ENCODE measurements around the gene EXOC4. TPM values are rescaled to one million over a fixed set of nuclear protein-coding genes. Genes with fewer than 3 reads are reported as not detected.

Gene EXOC4
- total RNA-seq, 3 donors from 2014 or later = 88.3 to 136 (median 99.6) TPM

DNA sequence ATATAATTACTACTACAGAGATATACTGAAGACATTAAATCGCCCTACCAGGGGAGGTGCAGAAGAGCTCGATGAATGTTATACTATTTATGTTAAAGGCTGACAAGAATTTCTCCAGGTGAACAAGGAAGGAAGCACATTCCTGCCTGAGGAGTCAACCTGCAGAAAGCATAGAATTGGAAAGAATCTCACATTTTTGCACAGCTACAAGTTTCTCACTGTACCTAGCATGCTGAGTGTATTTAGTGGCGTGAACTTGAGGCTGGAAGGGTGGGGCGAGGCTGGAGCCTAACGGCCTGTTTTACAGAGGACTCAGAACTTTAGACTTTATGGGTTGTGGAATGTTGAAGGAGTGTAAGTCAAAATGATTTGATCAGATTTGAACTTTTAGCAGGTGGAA, 500.6 kb downstream of the EXOC4 start:
- TF ChIP-seq POLR2A (IDR thresholded peaks at IDR 0.05) = no peak
- TF ChIP-seq POLR2AphosphoS5 (IDR thresholded peaks at IDR 0.05) = no peak
- TF ChIP-seq CTCF (IDR thresholded peaks at IDR 0.05) = no peak
- no peak overlapping the region for H3K27ac ChIP-seq
- H3K4me3 ChIP-seq = no peak overlapping the region
- no peaks in the 10 kb centered on the region for H3K36me3 ChIP-seq
- H3K9me3 ChIP-seq = no peaks in the 10 kb centered on the region
- H3K27me3 ChIP-seq = no peaks in the 10 kb centered on the region
- DNase-seq (ENCODE audit: low spot score in 2 of 2) = no peak
- intact Hi-C loops (cut with DNase I; ENCODE audit: low total_unique reads) = no loop called here
- H3K4me1 ChIP-seq = no peaks in the 10 kb centered on the region

DNA sequence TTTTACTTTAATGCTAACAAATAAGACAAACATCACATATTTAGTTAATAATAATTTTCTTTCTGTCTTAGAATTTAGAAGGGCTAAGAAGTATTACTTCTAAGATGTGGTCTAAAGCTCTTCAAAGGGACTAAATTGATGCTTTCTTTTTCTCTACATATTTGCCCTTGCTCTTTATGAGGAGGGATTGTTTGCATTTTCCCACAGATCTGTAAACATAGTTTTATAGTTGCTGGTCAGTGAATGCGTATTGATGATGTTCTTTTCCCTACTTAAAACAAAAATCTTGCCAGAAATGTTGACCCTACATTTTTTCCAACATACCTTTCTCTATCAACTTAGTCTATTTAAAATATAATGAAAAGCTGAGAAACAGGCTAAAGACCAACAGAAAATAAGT, 501.8 kb downstream of the EXOC4 start:
- Histone ChIP-seq H3K4me3 (no peak overlapping the region), H3K36me3 (no peaks in the 10 kb centered on the region), H3K4me1 (no peaks in the 10 kb centered on the region), H3K27me3 (no peaks in the 10 kb centered on the region), H3K27ac (no peak overlapping the region), H3K9me3 (no peaks in the 10 kb centered on the region)
- no peak for DNase-seq (ENCODE audit: low spot score in 2 of 2)
- intact Hi-C loops (cut with DNase I; ENCODE audit: low total_unique reads) = no loop called here
- no peak for TF ChIP-seq POLR2AphosphoS5 (IDR thresholded peaks at IDR 0.05)
- no peak for TF ChIP-seq CTCF (IDR thresholded peaks at IDR 0.05)
- TF ChIP-seq POLR2A (IDR thresholded peaks at IDR 0.05) = no peak

DNA sequence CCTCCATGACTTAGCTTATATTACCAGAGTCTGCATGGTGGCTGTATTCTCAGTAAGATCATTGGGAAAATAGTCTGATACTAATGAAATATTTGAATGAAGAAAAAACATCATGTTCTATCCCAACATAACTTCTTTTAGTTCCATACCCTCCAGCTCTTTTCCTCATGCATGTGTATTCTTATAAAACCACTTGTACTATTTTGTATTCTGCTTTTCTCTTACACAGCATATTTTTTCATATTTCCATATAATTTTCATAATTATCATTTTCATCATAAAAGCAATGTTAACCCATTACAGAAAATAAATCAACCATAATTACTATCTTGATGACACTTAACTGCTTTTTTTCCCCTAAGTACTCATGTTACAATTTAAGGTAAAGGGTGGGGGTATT, 503.0 kb downstream of the EXOC4 start:
- TF ChIP-seq POLR2AphosphoS5 (IDR thresholded peaks at IDR 0.05) (no peak), POLR2A (IDR thresholded peaks at IDR 0.05) (no peak), CTCF (IDR thresholded peaks at IDR 0.05) (no peak)
- no peaks in the 10 kb centered on the region for H3K27me3 ChIP-seq
- H3K36me3 ChIP-seq = no peaks in the 10 kb centered on the region
- no peak overlapping the region for H3K4me3 ChIP-seq
- intact Hi-C loops (cut with DNase I; ENCODE audit: low total_unique reads) = no loop called here
- H3K4me1 ChIP-seq = no peaks in the 10 kb centered on the region
- H3K27ac ChIP-seq = no peak overlapping the region
- no peaks in the 10 kb centered on the region for H3K9me3 ChIP-seq
- no peak for DNase-seq (ENCODE audit: low spot score in 2 of 2)

GRCh38 chr7:133761443-133761842, 508.6 kb downstream of the EXOC4 start:
- Histone ChIP-seq H3K27ac (no peak overlapping the region), H3K4me3 (no peak overlapping the region), H3K27me3 (no peaks in the 10 kb centered on the region), H3K4me1 (no peaks in the 10 kb centered on the region), H3K9me3 (no peaks in the 10 kb centered on the region), H3K36me3 (no peaks in the 10 kb centered on the region)
- intact Hi-C loops (cut with DNase I; ENCODE audit: low total_unique reads) = no loop called here
- no peak for DNase-seq (ENCODE audit: low spot score in 2 of 2)
- TF ChIP-seq POLR2AphosphoS5 (IDR thresholded peaks at IDR 0.05) (no peak), POLR2A (IDR thresholded peaks at IDR 0.05) (no peak), CTCF (IDR thresholded peaks at IDR 0.05) (no peak)

- Histone ChIP-seq H3K9me3 (no peaks in the 10 kb centered on the region), H3K27ac (no peak overlapping the region), H3K4me3 (no peak overlapping the region), H3K4me1 (no peaks in the 10 kb centered on the region), H3K27me3 (no peaks in the 10 kb centered on the region), H3K36me3 (no peaks in the 10 kb centered on the region)
- TF ChIP-seq POLR2AphosphoS5 (IDR thresholded peaks at IDR 0.05) (no peak), POLR2A (IDR thresholded peaks at IDR 0.05) (no peak), CTCF (IDR thresholded peaks at IDR 0.05) (no peak)
- no peak for DNase-seq (ENCODE audit: low spot score in 2 of 2)
- intact Hi-C loops (cut with DNase I; ENCODE audit: low total_unique reads) = no loop called here
Observed at GRCh38 chr7:133763076-133763640, 510.3 kb downstream of the EXOC4 start.
